DMS 273 treated with DMSO at 0.1 percent for 48 hours (cell line): Measurements from ENCODE around the gene TENM3.

Experiments used
- DNase-seq: peaks from one replicate; lab custom pipeline; 2025; lab: John Stamatoyannopoulos, UW

TENM3 gene

DNA sequence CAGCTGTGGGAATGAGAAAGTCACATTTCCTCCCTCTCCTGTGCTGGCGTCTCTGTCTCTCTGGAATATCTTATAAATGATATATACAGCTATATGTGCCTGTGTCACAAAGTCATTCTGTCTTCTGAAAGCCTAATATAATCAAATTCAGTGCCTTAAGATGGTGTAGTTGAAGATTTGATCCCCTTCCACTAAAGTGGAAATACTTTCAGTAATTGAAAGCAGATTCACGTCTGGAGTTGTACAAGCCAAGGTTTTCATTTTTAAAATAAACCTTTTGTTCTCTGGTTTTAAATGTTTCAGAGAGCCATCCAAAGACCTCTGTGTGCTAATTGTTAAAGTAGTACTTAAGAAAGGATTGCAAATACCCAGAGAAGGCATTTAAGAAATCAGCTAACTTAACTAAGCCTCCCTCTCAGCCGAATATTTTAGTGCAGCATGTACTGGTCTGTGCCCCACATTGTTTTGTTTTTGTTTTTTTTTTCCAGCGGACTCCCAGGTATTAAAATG lies 206.8 kb downstream of the TENM3 start:
- no peak for DNase-seq

DNA sequence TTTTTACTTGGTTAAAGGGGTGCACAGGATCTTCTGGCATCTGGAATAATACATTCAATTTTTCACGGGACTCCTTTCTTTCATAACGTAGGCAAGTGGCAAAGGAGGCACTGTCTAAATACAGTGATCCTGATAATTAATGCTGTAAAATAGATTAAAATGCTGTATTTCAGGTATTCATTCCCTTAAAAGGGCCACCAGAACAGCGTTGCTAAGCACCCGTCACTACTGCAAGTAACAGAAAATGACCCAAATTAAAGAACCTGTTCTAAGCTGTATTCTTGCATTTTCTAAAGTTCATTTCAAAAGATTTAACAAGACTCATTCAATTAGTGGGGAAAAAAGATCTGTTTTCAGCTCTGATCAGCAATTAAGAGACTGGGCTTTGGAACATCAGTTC lies 208.2 kb downstream of the TENM3 start:
- no peak for DNase-seq

DNA sequence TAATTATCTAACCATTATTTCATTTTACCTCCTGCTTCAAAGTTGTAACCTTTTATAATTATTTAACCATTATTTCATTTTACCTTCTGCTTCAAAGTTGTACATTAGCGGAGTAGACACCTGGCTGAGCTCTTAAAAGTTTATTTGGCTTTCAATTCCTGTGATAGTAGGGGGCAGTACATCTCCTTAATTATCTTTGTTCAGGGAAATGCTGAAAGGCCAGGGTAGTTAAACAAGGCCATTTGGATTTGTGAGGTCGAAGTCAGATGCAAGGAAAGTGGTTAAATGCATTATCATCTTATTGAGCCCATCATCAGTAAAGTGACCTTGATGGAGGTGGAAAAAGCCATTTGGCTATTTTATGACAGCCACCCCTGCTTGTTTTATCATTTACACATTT lies 210.6 kb downstream of the TENM3 start:
- DNase-seq: no peak

DNA sequence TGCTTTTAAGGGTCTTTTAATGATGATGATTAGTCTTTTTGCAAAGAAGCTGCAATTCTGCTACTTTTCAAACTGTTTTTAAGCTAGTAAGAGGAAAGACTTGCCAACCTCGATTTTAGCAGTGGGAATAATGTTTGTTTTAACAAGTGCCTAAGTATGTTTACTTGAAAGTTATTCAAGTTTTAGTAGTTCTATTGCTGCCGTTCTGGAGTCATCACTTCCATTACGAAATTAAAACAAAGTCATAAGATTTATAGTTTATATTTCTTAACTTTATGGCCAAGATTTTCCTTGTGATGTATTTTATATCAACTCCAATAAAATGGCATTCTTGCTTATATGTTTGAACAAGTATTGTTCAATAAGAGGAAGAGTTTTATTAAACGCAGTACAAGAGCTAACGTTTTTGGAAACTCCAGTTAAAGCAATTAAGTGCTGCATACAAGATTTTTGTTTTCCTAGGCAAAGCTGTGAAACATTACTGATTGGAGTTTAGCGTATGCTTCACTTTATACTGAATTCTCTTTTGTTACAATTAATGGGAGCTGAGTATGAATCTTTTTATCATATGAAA lies 211.3 kb downstream of the TENM3 start:
- DNase-seq: no peak

DNA sequence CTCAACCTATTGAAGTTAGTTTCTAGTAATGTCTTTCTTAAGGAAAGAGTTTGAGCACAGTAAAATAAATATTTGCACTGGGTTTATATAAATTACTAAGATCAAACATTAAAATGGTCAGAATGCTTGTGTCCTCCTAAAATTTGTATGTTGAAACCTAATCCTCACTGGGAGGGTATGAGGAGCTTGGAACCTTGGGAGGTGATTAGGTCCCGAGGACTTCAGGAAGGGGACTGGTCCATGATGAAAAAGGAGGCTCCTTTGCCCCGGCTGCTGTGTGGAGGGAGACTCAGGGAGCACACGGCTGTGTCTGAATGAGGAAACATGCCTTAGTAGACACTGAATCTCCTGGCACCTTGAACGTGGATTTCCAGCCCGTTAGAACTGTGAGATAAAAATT lies 221.9 kb downstream of the TENM3 start:
- no peak for DNase-seq

DNA sequence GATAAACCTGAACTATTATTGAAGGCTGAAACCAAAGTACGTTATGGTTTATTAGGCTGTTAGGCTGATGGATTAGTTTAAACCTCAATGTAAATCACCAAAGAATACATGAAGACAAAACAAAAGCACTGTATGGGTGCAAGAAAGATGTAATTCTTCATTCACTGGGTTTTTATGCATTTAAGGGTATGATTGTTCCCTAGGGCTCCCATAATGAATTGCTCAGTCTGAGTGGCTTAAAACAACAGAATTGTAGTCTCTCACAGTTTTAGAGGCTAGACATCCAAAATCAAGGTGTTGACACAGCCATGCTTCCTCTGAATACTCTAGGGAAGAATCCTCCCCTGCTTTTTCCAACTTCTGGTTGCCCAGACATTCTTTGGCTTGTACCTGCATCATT lies 222.8 kb downstream of the TENM3 start:
- no peak for DNase-seq

DNA sequence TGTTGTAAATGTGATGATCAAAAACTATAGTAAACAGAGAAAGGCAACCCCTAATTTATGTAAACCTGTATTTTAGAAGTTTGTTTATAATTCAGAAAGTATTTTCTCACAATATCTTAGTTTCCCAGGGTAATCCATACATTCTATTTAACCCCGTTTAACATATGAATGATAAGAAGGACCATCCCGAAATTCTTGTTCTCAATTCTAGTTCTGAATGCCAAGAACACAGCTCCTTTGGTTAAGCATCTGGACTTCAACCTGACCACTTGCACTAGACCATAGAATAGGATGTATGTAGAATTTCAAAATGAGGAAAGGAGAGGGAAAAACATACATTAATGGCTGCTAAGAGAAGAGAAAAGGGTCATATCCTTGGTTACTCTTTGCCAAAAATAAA lies 227.0 kb downstream of the TENM3 start:
- DNase-seq: no peak

DNA sequence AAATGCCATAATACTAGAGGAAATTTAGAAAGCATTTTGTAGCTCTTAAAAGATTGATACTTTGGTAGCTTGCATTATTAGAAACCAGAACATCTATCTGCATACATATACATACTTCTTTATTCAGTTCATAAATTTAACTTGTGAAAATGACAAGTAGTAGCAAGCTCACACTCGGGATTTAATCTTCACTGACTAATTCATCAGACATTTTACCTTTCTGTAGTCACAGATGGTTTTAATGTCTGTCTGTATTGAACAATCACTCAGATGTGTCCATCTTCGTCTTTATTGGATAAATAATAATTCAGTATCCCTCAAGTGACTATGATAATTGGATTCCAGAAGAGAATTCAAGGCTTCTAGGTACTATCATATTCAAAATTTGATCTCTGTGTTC lies 232.3 kb downstream of the TENM3 start:
- no peak for DNase-seq

DNA sequence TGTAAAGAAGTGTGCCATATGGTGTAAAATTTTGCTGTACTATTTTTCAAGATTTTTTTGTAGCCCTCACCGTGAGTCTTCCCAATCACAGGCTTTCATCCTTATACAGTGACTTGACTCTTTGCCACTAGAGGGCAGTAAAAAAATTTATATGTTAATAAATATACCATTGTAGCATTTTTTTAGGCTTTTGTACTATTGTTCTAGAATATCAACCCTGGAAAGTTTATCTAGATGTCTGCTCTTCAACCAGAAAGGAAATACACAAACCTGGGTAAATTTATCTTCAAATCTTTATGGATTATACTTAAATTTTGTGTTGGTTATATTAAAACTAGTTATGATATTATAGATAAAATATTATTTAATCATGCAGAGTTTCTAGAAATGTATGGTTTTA lies 235.3 kb downstream of the TENM3 start:
- peak; percentile 8 for DNase-seq

DNA sequence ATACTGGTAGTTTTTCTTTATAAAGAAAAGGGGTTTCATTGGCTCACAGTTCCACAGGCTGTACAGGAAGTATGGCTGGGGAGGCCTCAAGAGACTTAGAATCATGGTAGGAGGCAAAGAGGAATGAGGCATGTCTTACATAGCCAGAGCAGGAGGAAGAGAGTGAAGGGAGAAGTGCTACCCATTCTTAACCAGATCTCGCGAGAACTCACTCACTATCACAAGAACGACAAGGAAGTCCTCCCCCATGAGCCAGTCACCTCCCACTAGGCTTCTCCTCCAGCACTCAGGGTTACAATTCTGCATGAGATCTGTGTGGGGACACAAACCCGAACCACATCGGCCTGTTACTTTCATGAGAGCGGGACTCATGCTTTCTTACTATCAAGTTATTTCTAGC lies 240.5 kb downstream of the TENM3 start:
- DNase-seq: no peak

DNA sequence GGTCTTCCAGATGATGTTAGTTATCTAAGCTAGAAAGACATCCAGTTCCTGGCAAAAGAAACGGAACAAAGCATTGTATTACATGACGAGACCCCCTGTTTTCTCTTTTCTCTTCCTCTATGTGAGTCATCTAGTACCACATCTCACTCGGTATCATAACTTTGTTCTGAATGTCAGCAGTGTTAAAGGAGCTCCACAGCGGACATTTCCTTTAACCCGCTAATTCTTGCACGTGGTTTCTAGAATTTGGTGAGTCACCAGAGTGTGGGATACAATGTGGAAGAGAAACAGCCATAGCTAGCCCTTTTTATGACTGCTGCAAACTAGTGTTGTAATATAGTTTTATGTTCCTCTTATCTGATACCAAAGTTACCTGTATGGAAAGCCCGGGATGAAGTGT lies 243.7 kb downstream of the TENM3 start:
- DNase-seq: no peak

DNA sequence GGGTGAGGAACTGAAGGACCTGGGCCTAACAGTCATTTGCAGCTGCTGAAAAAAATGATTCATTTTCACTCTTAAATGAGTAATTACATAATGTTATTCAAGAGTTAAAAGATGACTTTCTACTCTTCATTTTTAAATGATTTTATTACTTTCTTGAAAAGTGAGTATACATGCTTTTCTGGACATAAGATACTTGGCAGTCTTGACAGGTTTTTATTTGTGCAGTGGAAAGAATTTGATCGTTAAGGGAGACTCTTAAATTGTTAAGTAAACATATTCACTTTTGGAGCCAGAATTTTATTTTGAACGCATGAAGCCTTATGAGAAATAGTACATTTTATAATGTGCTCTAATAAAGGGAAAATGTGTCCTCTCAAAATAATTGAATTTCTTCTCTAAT lies 245.7 kb downstream of the TENM3 start:
- DNase-seq: no peak

DNA sequence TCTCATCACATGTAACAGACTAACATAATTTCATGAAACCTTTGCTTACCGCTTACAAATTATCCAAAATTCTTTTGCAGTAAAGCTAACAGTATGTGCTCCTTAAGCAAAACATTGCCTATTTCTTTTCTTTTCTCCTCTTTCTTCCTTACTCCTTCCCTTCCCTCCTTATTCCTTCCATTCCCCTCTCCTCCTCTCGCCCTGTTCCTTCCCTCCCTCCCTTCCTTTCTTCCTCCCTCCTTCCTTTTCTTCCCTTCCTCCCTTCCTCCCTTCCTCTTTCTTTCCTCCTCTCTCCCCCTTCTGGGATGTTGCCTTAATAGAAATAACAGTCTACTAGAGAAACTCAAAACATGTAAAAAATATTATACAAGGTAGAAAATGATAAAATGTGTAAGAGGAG lies 246.4 kb downstream of the TENM3 start:
- no peak for DNase-seq

DNA sequence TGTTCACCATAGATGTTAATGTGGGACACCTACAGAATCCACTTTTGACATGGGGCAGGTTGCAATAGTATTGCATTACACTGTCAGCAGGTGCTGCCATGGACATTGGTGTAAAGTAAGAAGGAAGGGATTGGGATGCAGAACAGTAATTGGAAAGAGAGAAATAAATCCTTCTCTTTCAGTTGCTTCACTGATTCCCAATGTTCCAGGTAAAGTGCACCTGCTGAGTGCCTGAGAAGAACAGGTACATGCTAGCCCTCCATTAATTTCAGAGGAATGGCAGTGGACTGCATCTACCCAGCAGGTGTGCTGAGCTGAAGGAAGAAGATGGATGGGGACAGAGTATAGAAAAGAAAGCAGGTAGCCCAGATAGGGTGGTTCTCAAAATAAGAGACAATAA lies 248.5 kb downstream of the TENM3 start:
- DNase-seq: no peak

DNA sequence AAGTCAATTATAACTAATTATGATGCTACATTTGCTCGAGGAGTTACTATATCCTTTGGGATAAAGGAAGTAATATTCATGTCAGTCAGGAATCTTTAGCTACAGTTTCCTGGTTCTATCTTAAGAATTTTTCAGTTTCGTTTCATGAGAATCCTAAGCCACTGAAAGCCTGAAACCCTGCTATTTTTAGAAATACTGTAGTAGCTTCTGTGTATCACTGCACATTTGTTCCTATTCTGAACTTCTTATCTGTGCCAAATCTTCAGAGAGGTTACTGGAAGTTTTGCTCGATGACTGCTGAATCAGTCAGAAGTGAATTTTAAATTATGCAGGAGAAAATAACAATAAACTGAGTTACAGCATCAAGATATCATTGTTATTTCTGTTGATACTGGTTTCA lies 249.2 kb downstream of the TENM3 start:
- no peak for DNase-seq

DNA sequence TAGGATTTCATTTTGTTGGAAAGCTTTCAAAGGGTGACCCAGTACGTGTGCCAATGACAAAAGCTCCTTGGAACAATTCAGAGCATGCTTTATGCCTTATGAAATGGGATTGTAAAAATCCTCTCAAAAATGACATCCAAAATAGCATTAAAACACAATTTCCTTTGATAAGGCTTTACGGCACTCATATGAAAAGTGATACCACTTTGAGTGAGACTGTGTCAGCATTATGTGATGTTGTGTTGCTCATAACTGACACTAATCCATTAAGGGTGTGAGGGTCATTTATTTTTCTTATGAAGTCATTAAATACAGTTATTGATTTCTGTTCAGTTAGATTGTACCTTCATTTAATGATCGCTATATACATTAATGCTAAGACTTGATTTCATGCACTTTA lies 250.2 kb downstream of the TENM3 start:
- DNase-seq: no peak

DNA sequence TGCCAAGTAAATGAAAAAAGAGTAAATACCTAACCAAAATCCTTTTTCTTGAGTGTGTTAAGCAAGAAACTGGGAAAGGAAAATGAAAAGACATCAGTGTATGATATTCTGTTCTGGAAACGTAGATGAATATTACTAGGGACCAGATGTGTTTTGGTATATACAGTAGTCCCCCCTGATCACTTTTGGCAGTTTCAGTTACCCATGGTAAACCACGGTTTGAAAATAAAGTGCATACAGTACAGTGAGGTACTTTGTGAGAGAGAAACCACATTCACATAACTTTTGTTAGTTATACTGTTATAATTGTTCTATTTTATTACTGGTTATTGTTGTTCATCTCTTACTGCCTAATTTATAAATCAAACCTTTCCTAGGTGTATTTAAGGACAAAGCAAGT lies 250.9 kb downstream of the TENM3 start:
- no peak for DNase-seq

DNA sequence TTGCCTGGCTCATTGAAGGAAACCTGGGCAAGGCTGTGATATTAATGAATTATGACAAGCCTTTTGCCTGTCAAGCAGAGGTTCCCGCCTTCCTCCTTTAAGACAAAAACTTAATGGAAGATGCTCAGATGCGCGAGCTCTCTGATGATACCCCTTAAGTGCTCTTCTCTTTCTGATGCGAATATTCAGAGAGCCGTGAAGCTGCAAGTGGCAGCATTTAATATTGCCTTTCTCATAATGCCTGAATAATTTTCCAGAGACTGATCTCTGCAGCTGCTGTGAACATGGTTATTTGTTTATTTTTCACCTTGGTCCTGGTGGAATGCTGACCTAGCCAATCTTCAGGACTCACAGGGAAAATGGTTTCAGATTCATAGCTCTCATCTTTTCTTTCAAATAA lies 251.8 kb downstream of the TENM3 start:
- no peak for DNase-seq

DNA sequence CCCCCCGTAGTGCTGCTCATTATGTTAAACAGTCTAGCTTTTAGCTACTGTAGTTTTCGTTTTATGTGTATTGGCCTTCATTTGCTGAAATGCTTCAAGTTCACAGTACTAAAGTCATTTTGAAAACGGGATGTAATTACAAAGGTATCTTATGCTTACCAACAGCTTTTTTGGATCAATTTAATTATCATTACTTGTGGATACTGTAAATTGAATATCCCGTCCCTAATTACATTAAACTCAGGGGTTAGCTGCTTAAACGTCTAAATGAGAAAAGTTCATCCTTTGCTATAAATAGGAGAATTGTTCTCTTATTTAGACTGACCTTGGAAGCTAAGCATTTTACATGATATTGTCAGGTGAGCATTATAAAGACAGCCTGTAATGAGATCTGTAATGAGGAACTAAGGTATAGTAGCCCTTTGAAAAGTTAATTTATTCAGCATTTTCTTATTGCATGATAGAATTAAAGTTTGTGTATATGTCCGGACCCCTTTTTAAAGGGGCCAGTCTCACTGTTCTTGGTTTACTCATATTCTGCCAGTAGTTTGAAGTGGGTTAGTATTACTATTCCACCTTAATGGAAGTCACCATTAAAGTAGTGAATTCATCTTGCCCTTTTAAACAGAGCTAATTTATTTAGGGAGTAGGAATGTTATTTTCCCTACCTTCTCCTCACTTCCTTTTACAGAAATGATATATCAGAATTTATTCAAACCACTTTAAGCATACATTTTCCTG lies 252.6 kb downstream of the TENM3 start:
- no peak for DNase-seq

DNA sequence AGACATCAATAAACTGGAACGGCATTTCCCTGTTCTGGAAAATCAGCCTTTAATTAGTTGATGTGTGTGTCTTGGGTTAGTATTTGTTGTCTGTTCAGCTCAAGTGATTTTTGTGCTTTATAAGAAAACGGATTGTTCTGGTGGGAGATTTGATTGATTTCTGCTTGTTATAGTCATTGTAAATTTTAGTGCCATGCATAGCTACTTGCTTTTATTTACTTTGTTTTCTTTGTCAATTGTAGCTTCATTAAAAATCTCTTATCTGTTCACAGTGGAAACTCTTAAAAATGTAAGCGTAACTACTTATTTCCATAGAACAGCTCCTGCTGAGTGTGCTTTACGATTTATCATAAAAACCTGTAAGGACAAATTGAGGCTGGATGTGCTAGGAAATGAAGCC lies 253.2 kb downstream of the TENM3 start:
- no peak for DNase-seq

DNA sequence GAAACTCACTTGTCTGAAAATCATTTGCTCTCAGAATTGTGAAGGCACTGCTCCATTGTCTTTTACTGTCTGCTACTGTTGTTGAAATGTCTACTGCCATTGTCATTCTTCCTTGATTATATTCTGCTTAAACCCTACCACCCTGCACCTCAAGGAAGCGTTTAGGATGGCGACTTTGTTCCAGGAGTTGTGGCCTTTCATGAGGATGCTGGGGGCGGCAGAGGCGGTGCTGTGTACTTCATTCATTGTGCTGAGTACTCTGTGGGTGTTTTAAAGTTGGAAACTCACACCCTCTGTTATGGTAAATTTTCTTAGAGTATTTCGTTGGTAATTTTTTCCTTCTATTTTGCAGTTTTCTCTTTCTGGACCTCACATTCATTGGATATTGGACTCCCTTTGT lies 258.9 kb downstream of the TENM3 start:
- no peak for DNase-seq

DNA sequence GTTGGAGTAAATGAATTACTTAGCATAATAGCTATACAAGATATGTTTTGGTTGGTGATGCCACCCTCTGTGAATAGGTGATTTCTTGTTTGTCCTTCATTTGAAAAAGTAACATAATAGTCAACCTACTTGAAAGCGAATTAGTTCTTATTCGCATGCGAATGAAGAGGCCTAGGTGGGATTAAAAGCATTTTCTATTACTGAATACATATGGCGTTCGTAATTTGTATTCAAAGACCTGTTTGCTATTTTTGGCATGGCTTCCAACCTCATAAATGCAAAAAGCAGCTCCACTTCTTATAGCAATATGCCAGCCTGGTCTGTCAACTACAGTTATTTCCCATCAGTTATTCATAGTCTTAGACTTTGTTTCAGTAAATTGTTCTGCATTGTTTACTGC lies 261.3 kb downstream of the TENM3 start:
- DNase-seq: peak; percentile 26

DNA sequence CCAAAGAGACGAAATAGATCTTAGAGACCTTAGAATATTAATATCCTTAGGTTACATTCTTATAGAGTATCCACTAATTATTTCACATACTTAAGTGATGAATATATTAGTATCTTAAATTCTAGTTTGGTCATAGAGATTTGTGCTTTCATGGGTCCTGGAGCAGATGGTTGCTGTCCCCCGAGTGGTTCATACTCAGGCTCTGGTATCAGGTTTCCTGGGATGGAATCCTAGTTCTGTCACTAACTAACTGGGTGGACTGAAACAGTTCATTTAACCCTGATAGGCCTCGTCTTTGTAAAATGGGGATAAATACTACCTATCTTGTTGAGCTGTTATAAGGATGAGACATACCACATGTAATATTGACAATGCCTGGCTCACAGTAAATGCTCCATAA lies 264.6 kb downstream of the TENM3 start:
- peak; percentile 52 for DNase-seq

DNA sequence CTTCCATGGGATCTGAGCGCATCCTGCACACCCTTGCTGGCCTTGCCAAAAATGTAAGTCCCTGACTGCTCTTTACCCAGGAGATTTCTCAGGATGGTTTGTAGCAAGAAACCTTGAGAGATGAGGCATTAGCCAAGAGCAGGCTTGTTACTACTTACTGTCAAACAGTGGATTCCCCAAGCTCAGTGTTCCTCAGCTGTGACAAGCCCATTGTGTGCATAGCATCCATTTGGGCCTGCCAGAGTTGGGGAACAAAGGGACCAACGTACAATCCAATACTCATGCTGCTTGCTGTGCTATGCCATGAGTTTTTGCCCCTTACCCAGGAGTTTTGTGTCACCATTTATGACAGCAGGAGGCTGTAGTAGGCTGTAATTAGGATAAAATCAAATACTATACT lies 267.6 kb downstream of the TENM3 start:
- DNase-seq: no peak
